ENCODE results near the gene CELF5. TPM values are rescaled to one million over a fixed set of nuclear protein-coding genes. Genes with fewer than 3 reads are reported as not detected.
"Not testable (repeated sequence)": the region's sequence is repeated elsewhere in the genome, so short reads cannot be mapped to it uniquely, and the experiment has no call there.

Gene CELF5
- total RNA-seq, 2 experiments from 2014 or later: 0.06 to 0.20 TPM

GRCh38 chr19:3186160-3186688 lies 38.2 kb upstream of the CELF5 start:
- no peaks in the 10 kb centered on the region for H3K9me3 Mint-ChIP-seq
- H3K27me3 Mint-ChIP-seq: no peaks in the 10 kb centered on the region
- ChIA-PET POLR2A (interaction anchor here (0.6 kb wide), 1 partner anchor 1379 kb away, joined by 3 read pairs; no protein-coding TSS in a partner anchor), CTCF (interaction anchor here (0.6 kb wide), 1 partner anchor 512 kb away, joined by 3 read pairs; no protein-coding TSS in a partner anchor)
- H3K27ac Mint-ChIP-seq: peak overlapping the region; percentile 89
- peak; percentile 33 for DNase-seq
- peak overlapping the region; percentile 88 for H3K4me3 Mint-ChIP-seq
- H3K36me3 Mint-ChIP-seq (ENCODE audit: low read depth): peaks cover 34% of the 10 kb centered on the region
- H3K4me1 Mint-ChIP-seq: peaks cover 61% of the 10 kb centered on the region

- Mint-ChIP-seq H3K4me1 (peaks cover 57% of the 10 kb centered on the region), H3K27ac (peak overlapping the region; percentile 89), H3K4me3 (peak overlapping the region; percentile 88), H3K36me3 (ENCODE audit: low read depth) (peaks cover 27% of the 10 kb centered on the region), H3K9me3 (no peaks in the 10 kb centered on the region), H3K27me3 (no peaks in the 10 kb centered on the region)
- ChIA-PET POLR2A (interaction anchor here (0.6 kb wide), 1 partner anchor 1380 kb away, joined by 3 read pairs; no protein-coding TSS in a partner anchor), CTCF (interaction anchor here (0.6 kb wide), 1 partner anchor 513 kb away, joined by 3 read pairs; no protein-coding TSS in a partner anchor)
- no peak for DNase-seq
These were observed 37.4 kb upstream of the CELF5 start for GRCh38 chr19:3186891-3187661.

- peaks cover 52% of the 10 kb centered on the region for H3K4me1 Mint-ChIP-seq
These were observed 36.6 kb upstream of the CELF5 start for GRCh38 chr19:3187662-3188511.

GRCh38 chr19:3188627-3189596 lies 35.5 kb upstream of the CELF5 start:
- Mint-ChIP-seq H3K36me3 (ENCODE audit: low read depth) (peaks cover 18% of the 10 kb centered on the region), H3K4me3 (peak overlapping the region; percentile 88), H3K27me3 (no peaks in the 10 kb centered on the region), H3K9me3 (no peaks in the 10 kb centered on the region), H3K4me1 (peaks cover 44% of the 10 kb centered on the region), H3K27ac (peak overlapping the region; percentile 78)
- CTCF ChIA-PET: interaction anchor here (1.6 kb wide), 1 partner anchor 18 kb away, joined by 3 read pairs; no protein-coding TSS in a partner anchor
- POLR2A ChIA-PET: no interaction called here
- no peak for DNase-seq

More at GRCh38 chr19:3187662-3188511, 36.6 kb upstream of the CELF5 start:
- ChIA-PET CTCF (no interaction called here), POLR2A (no interaction called here)
- no peak for DNase-seq
- Mint-ChIP-seq H3K27ac (peak overlapping the region; percentile 78), H3K36me3 (ENCODE audit: low read depth) (peaks cover 22% of the 10 kb centered on the region), H3K4me3 (peak overlapping the region; percentile 88), H3K27me3 (no peaks in the 10 kb centered on the region), H3K9me3 (no peaks in the 10 kb centered on the region)

- H3K9me3 Mint-ChIP-seq: no peaks in the 10 kb centered on the region
- no peak overlapping the region for H3K27ac Mint-ChIP-seq
- CTCF ChIA-PET: interaction anchor here (0.5 to 1.6 kb wide), 3 partner anchors 17 to 716 kb away, joined by 3 to 4 read pairs (median 3); no protein-coding TSS in a partner anchor
These were observed 34.6 kb upstream of the CELF5 start for GRCh38 chr19:3189702-3190469.

GRCh38 chr19:3190470-3190770 lies 34.0 kb upstream of the CELF5 start:
- no peak for DNase-seq
- Mint-ChIP-seq H3K9me3 (no peaks in the 10 kb centered on the region), H3K27ac (no peak overlapping the region), H3K27me3 (no peaks in the 10 kb centered on the region), H3K4me1 (peaks cover 30% of the 10 kb centered on the region), H3K36me3 (ENCODE audit: low read depth) (peaks cover 13% of the 10 kb centered on the region), H3K4me3 (no peak overlapping the region)
- ChIA-PET POLR2A (no interaction called here), CTCF (interaction anchor here (0.5 kb wide), 1 partner anchor 715 kb away, joined by 3 read pairs; no protein-coding TSS in a partner anchor)

More at GRCh38 chr19:3189702-3190469, 34.6 kb upstream of the CELF5 start:
- DNase-seq: no peak
- Mint-ChIP-seq H3K27me3 (no peaks in the 10 kb centered on the region), H3K4me3 (no peak overlapping the region), H3K36me3 (ENCODE audit: low read depth) (peaks cover 13% of the 10 kb centered on the region), H3K4me1 (peaks cover 34% of the 10 kb centered on the region)
- POLR2A ChIA-PET: no interaction called here

GRCh38 chr19:3190921-3191805 lies 33.3 kb upstream of the CELF5 start:
- Mint-ChIP-seq H3K27ac (peak overlapping the region; percentile 41), H3K36me3 (ENCODE audit: low read depth) (peaks cover 13% of the 10 kb centered on the region), H3K9me3 (no peaks in the 10 kb centered on the region), H3K27me3 (no peaks in the 10 kb centered on the region), H3K4me3 (no peak overlapping the region), H3K4me1 (peaks cover 30% of the 10 kb centered on the region)
- CTCF ChIA-PET: interaction anchor here (0.6 kb wide), 1 partner anchor 105 kb away, joined by 3 read pairs; no protein-coding TSS in a partner anchor
- POLR2A ChIA-PET: no interaction called here
- DNase-seq: no peak

GRCh38 chr19:3191806-3192104 lies 32.7 kb upstream of the CELF5 start:
- Mint-ChIP-seq H3K36me3 (ENCODE audit: low read depth) (peaks cover 12% of the 10 kb centered on the region), H3K4me1 (peaks cover 27% of the 10 kb centered on the region), H3K27ac (peak overlapping the region; percentile 41)
- H3K27me3 Mint-ChIP-seq, H3K9me3 Mint-ChIP-seq, H3K4me3 Mint-ChIP-seq, DNase-seq, POLR2A ChIA-PET, CTCF ChIA-PET: not testable (repeated sequence)

GRCh38 chr19:3192228-3192635 lies 32.2 kb upstream of the CELF5 start:
- POLR2A ChIA-PET: no interaction called here
- H3K4me3 Mint-ChIP-seq: no peak overlapping the region
- DNase-seq: no peak
- H3K27ac Mint-ChIP-seq: no peak overlapping the region
- peaks cover 22% of the 10 kb centered on the region for H3K4me1 Mint-ChIP-seq
- CTCF ChIA-PET: no interaction called here
- peaks cover 10% of the 10 kb centered on the region for H3K36me3 Mint-ChIP-seq (ENCODE audit: low read depth)
- H3K27me3 Mint-ChIP-seq: no peaks in the 10 kb centered on the region
- H3K9me3 Mint-ChIP-seq: no peaks in the 10 kb centered on the region

GRCh38 chr19:3192684-3193083 lies 31.8 kb upstream of the CELF5 start:
- ChIA-PET CTCF (no interaction called here), POLR2A (no interaction called here)
- Mint-ChIP-seq H3K36me3 (ENCODE audit: low read depth) (peaks cover 10% of the 10 kb centered on the region), H3K27me3 (no peaks in the 10 kb centered on the region), H3K27ac (no peak overlapping the region), H3K4me3 (no peak overlapping the region), H3K4me1 (peaks cover 18% of the 10 kb centered on the region), H3K9me3 (no peaks in the 10 kb centered on the region)
- DNase-seq: no peak

Data from activated CD4-positive, alpha-beta T cell treated with anti-CD3 and anti-CD28 coated beads, Interleukin-2, amount 10 ng/mL, durations not matched to agents 7 days and 5 days (primary cell).